ENCODE results near the gene SNRPF.
A peak's percentile ranks its signal among the peaks of the same experiment; 100 is the strongest.
"Not testable (repeated sequence)": the region's sequence is repeated elsewhere in the genome, so short reads cannot be mapped to it uniquely, and the experiment has no call there.

SNRPF gene

GRCh38 chr12:95838125-95838524 is 20.6 kb upstream of the SNRPF start:
- H3K4me3 ChIP-seq (replicated peaks in 1 of 2; ENCODE audit: low read depth in 2 of 2, low read length in 2 of 2): no peak overlapping the region
- peak; percentile 53 to 55 for DNase-seq (ENCODE audit: low read depth in 2 of 2)
- TF ChIP-seq, protein P1, sequence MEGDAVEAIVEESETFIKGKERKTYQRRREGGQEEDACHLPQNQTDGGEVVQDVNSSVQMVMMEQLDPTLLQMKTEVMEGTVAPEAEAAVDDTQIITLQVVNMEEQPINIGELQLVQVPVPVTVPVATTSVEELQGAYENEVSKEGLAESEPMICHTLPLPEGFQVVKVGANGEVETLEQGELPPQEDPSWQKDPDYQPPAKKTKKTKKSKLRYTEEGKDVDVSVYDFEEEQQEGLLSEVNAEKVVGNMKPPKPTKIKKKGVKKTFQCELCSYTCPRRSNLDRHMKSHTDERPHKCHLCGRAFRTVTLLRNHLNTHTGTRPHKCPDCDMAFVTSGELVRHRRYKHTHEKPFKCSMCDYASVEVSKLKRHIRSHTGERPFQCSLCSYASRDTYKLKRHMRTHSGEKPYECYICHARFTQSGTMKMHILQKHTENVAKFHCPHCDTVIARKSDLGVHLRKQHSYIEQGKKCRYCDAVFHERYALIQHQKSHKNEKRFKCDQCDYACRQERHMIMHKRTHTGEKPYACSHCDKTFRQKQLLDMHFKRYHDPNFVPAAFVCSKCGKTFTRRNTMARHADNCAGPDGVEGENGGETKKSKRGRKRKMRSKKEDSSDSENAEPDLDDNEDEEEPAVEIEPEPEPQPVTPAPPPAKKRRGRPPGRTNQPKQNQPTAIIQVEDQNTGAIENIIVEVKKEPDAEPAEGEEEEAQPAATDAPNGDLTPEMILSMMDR (IDR thresholded peaks at IDR 0.05; ENCODE audit: low read depth, low read length): no peak

DNA sequence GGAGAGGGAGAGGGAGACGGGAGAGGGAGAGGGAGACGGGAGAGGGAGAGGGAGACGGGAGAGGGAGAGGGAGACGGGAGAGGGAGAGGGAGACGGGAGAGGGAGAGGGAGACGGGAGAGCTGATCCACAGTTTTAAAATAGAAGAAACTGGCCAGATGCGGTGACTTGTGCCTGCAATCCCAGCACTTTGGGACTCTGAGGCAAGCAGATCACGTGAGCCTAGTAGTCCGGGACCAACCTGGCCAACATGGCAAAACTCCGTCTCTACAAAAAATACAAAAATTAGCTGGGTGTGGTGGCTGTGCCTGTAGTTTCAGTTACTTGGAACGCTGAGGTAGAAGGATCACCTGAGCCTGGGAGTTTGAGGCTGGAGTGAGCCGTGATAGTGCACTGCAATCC is 16.3 kb upstream of the SNRPF start:
- peak overlapping the region in 1 of 2 donors; percentile 5 for H3K4me3 ChIP-seq (replicated peaks in 1 of 2; ENCODE audit: low read depth in 2 of 2, low read length in 2 of 2)
- DNase-seq (ENCODE audit: low read depth in 2 of 2): not testable (repeated sequence)

DNA sequence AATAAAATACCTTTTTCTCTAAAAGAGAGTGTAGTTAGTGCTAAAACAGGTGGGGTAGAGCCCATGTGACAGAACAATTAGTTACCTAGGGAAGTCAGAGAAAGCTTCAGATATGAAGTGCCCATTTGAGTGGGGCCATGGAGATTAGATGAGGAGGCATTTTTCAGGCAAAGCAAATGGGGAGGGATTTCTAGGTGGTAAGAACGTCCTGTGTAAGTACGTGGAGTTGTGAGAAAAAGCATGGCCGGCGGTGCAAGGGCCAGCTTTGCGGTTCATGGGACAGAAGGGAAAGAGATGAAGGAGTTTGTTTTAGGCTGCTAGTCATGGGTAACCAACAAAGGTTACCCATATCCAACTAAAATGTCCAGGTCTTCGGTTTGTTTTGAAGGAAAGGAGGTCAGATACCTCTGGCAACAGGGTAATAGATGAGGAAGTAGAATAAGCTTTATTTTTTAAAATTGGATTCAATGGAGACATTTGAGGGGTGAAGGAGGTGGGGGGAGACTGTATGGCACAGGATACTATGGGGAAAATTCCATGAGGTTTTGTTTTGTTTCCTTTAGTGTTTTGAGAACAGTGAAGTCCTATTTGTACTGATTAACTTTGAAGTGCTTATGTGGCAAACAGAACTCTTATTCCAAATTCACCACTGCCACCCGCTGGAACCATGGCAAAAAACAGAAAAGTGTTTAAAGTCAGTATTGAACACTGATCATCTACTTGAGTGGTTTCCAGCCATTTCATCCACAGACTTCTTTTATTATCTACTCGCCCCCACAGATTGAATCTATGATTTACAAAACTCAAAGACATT is 10.0 kb upstream of the SNRPF start:
- H3K4me3 ChIP-seq (replicated peaks in 1 of 2; ENCODE audit: low read depth in 2 of 2, low read length in 2 of 2): no peak overlapping the region
- TF ChIP-seq, protein P1 (IDR thresholded peaks at IDR 0.05; ENCODE audit: low read depth, low read length): peak; percentile 18
- DNase-seq (ENCODE audit: low read depth in 2 of 2): peak; percentile 57 to 61

GRCh38 chr12:95851606-95852005 is 7.1 kb upstream of the SNRPF start:
- DNase-seq (ENCODE audit: low read depth in 2 of 2): no peak
- H3K4me3 ChIP-seq (replicated peaks in 1 of 2; ENCODE audit: low read depth in 2 of 2, low read length in 2 of 2): no peak overlapping the region
- TF ChIP-seq, protein P1 (IDR thresholded peaks at IDR 0.05; ENCODE audit: low read depth, low read length): no peak

- TF ChIP-seq, protein P1 (IDR thresholded peaks at IDR 0.05; ENCODE audit: low read depth, low read length): no peak
- no peak for DNase-seq (ENCODE audit: low read depth in 2 of 2)
- no peak overlapping the region for H3K4me3 ChIP-seq (replicated peaks in 1 of 2; ENCODE audit: low read depth in 2 of 2, low read length in 2 of 2)
Observed at GRCh38 chr12:95852133-95852532, 6.6 kb upstream of the SNRPF start.

GRCh38 chr12:95857156-95857555 is 1.6 kb upstream of the SNRPF start:
- TF ChIP-seq, protein P1 (IDR thresholded peaks at IDR 0.05; ENCODE audit: low read depth, low read length): no peak
- no peak overlapping the region for H3K4me3 ChIP-seq (replicated peaks in 1 of 2; ENCODE audit: low read depth in 2 of 2, low read length in 2 of 2)
- DNase-seq (ENCODE audit: low read depth in 2 of 2): no peak

- no peak overlapping the region for H3K4me3 ChIP-seq (replicated peaks in 1 of 2; ENCODE audit: low read depth in 2 of 2, low read length in 2 of 2)
Observed at GRCh38 chr12:95857799-95858198, 953 bp upstream of the SNRPF start.

More at GRCh38 chr12:95857799-95858198, 953 bp upstream of the SNRPF start:
- TF ChIP-seq, protein P1 (IDR thresholded peaks at IDR 0.05; ENCODE audit: low read depth, low read length): no peak
- no peak for DNase-seq (ENCODE audit: low read depth in 2 of 2)

Measured in cardiac fibroblast (primary cell).